HPDE6-E6E7 (cell line): ENCODE data around the gene ALPL.

Experiments used
- DNase-seq: peaks from one replicate; pipeline ENCODE4 v3.0.0; 2011; ENCODE audit warnings: missing footprints; ENCODE audit errors: extremely low spot score

ALPL gene

DNA sequence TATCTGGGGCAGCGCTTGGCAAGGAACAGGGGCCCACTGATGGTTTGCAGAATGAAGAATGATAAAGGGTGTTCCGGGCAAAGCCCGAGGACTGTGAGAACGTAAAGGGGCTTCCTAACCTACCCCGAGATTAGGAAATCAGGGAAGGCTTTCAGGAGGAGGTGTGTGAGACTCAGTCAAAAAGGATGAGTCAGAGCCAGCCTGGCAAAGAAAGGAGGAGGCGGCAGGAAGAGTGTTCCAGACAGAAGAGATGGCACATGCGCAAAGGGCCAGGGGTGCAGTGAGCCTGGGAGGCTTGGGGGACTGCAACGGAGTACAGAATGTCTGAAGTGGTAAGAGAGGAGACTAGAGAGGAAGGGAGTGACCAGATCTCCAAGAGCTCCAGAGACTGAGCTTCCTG lies 89.7 kb downstream of the ALPL start:
- DNase-seq, result no peak

DNA sequence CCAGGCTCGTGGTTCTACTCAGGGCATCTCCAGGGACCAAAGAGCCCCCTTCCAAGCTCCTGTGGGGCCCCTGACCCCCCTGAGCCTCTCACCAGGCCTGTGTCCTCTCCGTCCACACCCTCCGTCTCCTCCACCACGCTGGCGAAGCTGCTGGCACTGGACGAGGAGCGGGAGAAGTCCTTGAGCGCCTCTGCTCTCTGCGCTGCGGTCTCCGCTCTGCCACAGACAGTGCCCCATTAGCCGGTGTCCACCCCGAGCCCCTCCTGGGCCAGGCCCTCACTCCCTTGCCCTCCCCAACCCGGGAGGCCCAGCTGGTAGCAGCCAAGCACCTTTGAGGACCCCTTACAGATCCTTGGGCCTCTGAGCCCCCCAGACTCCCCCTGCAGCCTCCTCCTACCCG lies 90.2 kb downstream of the ALPL start:
- no peak for DNase-seq

DNA sequence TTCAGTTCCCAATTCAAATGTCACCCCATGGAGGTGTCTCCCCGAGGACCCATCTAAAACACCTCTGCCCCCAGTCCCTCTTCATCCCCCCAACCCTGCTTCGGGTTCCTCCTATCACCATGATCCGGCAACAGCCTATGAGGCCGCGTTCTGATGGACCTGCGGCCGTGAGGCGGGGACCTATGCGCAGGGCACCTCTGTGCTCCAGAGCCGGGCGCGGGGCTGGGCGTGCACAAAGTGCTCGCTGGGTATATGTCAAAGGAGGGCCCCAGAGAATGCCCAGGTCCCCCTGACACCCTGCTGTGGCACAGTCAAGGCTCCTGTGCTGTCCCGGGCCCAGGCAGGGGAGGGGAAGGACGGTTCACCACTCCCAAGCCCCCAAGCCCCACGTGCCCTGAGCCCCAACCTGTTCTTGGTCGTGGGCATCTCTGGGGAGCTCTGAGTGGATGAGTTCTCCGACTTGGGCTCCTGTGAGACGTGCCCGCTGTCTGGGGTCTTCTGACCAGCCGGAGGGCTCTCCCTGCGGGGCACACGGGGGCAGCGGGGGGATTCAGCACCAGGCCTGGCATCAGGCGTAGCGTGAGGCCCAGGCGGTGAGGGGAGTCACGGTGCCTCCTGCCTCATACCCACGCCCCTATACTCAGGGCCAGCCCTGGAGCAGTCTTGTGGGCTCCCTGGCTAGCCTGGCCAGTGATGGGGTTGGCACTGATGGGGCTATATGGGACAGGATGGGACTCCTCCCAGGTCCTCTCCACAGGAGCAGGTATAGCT lies 92.2 kb downstream of the ALPL start:
- DNase-seq, result no peak

DNA sequence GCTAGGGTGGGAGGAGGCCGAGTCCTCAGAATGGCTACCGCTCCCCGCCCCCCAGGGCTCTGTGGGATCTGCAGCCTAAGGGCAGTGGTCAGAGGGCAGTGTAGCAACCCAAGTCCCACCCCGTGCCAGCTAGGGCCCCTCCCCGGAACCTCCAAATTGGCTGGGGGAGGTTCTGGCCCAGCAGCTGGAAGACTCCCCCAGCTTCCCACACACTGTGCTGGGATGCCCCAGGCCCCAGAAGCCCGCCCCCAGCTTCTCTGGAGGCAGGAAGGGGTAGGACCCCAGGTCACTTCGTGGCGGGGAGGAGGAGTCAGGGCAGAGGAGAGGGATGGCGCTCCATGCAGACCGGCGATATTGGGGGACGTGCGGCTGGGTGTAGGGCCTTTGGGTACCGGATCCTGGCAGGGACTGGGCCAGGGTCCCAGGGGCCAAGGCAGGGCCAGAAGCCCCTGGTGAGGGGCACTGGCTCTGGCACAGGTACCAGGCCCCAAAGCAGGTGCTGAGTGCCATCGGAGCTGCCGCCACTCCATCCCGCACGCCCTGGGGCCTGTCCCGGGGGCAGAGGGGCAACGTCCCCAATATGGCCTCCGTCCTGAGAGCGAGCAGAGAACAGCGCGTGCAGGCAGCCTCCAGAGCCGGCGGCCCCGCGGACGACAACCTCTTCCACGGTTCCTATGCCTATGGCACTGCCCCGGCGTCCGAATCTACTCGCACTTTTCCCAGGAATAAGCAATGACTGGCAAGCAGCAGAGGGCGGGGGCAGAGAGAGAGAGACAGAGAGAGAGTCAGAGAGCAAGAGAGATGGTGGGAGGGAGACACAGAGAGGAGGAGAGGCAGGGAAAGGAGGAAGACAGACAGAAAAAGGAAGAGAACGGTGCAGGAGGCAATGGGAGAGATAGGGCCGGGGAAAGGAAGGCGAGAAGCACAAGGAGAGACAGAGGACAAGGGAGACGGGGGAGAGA lies 94.2 kb downstream of the ALPL start:
- no peak for DNase-seq

DNA sequence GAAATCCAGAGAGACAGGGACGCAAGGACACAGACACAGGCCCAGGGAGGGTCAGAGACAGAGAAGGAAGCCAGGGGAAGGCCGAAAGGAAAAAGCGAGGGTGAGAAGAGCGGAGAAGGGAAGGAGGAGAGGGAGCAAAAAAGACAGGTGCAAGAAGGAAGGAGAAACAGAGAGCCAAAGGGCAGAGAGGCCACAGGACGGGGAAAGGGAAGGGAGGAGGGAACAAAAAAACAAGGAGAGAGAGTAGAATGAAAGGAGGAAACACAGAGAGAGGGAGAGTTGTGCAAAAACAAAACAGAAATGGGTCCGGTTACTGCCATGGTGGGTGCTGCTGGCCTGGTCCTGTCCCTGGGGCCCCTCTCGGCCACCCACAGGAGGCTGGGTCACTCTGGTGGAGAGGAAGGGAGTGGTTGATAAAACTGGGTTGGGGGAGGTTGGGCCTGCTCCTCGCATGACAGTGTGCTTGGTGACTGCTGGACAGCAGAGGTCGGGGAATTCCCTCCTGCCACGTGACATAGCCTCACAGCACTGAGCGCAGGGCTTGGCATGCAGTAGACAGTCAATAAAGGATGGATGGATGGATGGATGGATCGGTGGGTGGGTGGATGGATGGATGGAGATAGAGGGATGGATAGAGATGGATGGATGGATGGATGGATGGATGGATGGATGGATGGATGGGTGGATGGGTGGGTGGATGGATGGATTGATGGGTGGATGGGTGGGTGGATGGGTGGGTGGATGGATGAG lies 95.2 kb downstream of the ALPL start:
- DNase-seq, result no peak

DNA sequence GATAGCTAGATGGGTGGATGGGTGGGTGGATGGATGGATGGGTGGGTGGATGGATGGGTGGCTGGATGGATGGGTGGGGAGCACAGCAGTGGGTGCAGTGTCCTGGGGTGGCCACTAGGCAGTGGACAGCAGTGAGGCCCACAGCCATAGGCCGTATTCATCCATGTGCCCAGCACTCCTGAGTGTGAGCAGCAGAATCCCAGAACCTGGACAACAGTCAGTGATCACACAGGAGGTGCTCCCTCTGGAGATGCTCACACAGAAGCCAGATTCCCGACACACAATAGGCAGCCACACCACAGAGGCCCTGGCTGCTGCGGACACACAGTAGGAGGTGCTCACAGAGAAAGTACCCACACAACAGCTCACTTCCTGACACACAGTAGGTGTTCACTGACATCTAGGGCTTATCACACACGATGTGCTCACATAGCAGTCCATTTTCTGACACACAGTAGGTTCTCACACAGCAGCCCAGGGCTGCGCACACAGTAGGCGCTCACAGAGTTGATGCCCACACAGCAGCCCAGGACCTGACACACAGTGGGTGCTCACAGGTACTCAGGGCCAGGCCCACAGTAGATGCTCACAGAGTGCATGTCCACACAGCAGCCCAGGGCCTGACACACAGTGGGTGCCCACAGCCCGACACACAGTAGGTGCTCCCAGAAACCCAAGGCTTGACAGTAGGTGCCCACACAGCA lies 95.9 kb downstream of the ALPL start:
- DNase-seq, result no peak

DNA sequence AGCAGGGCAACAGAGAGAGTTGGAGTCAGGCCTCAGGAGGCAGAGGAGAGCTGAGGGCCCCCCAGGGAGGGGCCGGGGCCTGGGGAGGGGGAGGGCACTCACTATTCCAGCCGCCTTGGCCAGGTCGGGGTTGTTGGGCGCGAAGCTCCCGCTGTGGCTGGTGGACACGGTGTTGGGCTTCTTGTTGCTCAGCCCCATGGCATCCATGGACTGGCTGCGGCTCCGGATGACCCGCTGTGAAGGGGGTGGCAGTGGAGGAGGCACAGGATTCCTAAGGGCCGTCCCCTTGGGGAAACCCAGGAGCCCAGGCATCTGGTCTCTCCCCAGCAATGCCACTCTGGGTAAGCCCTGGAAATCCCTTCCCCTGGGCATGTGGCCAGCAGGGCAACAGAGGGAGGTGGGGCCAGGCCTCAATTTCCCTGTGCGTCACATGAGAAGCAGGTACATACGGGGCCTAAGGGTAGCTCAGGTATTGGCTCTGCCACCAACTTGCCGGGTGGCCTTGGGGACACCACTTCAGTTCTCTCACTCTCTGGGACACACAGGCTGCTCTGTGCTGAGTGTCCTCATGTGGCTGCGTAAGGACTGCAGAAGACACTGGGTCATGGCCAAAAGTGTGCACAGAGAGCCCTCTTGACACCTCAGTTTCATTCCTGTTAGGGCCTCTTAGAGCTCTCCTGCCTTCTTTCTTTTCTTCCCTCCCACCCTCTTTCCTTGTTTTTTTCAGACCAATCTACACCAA lies 96.9 kb downstream of the ALPL start:
- no peak for DNase-seq

DNA sequence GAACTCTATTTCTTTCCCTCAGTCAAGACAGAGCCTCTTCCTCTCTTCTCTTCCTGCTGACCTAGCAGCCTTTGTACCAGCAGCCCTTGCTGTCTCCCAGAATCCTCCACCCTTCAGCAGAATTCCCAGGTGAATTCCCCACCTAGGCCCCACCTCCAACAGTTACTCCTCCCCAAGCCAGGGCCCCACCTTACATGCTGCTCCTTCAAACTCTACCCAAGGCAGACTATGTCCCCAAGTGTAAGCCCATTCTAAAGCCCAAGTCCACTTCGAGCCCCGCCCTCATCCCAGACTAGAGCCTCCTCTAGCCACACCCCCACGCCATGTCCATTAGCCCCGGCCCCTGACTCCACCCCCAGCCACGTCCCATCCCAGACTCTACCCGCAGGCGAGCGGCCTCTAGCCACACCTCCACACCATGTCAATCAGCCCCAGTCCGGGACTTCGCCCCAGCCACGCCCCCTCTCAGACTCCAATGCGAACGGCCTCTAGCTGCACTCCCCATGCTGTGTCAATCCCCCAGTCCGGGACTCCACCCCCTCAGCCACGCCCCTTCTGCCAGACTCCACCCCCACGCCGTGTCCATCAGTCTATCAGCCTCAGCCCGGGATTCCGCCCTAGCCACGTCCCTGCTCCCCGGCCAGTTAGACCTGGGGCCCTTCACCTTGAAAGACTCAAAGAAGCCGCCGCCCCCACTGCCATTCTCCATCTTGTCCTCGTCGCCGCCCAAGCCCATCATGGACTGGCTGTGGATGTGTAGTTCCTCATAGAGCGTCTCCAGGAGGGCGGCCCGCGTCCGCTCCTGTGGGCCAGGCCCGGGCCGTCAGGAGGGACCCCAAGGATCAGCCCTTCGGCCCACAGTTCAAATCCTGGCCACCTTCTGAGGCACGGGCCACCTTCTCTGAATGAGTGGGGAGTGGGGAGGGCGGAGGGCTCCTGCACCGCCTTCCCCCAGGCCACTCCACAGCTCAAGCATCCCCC lies 98.6 kb downstream of the ALPL start:
- peak; percentile 97 for DNase-seq

DNA sequence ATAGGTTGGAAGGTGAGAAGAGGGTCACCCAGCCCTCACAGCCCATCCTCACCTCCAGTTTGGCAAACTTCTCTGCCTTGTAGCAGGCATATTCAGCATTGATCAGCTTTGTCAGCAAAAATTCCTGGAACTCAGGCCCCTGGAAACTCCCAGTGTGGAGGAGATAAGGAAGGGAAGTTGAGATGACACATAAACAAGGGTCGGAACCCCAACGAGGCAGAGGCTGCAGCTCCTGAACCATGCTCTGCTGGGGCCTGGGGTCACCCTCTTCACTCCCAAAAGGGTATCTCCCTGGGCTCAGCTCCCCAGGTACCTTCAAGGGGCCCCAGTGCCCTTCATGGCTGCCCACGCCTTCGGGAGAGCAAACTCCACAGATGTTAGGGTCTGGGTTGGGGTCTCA lies 99.6 kb downstream of the ALPL start:
- DNase-seq, result no peak

DNA sequence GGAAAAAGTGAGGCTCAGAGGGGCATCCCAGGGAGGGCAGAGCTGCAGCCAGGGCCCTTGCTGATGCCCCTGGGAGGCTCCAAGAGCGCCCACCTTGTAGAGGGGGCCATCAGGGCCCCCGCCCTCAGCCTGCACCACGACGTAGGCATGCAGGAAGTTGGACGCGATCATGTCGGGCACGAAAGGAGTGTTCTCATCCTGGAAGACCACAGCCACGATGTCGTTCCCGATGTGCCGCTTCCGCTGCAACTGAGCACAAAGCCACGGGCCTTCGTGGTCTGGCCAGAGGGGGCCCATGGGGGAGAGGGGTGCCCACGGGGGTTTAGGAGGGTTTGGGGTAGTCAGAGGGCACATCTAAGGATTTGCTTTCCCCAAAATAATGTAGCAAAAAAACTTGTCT lies 100.8 kb downstream of the ALPL start:
- no peak for DNase-seq

DNA sequence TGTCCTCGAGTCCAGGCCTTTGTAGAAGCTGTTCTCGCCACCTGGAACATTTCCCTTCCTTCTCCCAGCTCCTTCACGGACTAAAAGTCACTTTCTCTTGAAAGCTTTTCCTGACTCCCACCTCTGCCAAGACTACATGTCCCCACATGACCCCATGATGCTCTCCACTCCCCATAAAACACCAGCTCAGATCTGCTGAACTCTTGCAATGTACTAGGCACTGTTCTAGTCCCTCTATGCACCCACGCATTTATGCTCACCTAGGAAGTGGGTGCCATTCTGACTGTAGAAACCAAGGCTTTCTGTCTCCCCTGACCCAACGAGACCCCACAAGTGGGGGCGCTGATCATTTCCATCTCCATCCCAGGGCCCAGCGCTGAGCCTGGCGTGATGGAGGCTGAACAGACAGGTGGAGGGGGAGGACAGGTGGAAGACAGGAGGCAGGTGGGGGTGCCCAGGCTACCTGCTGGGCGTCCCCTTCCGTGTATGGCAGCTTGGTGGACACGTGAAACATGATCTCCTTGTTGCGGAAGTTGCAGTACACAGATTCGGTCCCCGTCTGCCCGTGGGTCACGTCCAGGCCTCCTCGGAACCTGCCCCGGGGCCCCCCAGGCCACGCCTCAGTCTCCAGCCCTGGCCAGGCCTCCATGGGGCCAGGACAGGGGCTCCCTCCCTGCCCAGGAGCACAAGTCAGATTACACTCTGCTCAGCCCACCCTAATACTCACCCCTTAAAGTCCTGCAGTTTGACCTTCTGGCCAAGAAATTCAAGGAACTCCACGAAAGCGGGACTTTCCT lies 102.0 kb downstream of the ALPL start:
- no peak for DNase-seq

DNA sequence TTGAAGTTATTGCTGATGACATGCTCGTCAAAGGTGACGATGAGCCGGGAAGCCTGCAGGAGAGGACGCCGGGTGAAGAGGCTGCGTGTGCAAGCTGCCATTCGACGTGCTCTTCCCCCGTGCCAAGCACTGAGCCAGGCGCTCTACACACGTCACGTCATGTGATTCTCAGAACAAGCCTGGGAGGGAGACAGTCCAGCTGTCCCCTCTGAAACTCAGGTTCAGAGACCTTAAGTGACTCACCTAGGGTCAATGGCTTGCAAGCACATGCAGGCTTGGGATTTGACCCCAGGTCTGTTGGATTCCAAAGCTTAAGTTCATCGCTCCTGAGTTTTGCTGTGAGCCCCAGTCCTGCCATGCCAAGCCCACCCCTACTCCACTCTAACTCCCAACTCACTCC lies 102.8 kb downstream of the ALPL start:
- no peak for DNase-seq

DNA sequence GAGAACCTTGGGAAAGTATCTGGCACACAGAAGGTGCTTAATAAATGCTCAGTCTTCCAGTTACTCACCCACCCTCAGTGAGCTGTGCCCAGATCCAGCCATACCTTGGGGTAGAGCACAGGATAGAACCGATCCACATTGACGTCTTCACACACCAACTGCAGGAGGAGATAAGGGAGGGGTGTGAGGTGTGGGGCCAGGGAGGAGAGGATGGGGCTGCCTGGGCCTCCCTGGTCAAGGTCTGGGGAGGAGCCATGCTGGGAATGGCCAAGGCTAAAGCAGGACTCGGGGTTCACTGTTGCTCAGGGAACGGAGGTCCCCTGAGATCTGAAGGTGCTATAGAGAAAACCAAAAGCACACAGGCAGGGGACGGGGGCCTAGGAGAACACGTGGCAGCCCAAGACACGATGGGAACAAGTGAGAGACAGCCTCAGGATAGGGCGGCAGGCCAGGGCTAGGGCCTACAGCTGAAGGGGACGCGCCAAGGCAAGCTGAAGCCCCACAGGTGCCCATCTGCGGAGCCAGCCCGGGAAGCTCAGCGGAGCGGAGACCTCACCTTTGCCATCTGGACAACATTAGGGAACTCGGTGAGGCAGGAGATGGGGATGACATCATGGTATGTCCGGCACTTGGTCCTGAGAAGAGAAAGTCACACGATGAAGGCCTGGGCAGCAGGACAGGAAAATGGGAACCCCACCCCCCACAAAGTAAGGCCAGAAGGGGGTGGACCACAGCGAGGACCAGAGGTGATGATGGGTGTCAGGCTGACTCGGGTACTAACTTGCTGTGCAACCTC lies 104.0 kb downstream of the ALPL start:
- no peak for DNase-seq

DNA sequence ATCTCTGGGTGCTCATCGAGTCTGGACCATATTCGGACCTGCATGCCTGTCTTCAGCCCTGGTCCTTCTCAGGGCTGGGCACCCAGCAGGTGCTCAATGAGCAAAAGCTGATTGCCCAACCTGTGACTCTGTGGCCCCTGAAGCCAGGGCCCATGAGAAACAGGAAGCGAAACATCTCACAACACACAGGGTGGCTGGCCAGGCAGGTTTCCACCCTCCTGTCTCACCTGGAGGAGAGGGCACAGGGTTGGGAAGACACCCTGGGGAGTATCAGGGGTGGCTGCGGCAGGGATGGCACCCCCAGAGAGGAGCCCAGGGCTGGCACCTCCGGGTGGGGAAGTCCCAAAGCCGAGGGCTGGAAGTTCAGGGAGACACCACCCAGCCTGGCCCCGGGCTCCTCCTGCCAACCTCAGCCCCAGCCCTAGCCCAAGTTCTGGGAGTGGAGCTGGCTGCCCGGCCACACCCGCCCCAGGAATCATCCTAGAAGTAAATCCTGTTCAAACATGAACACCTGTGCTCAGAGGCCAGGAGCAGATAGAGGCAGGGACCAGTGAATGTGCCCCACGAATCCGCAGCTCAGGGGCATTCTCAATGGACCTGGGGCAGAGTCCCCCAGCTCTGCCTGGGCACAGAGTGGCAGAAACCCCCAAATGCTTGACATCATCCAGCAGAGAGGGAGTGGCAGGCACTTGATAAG lies 105.3 kb downstream of the ALPL start:
- DNase-seq, result peak; percentile 64

DNA sequence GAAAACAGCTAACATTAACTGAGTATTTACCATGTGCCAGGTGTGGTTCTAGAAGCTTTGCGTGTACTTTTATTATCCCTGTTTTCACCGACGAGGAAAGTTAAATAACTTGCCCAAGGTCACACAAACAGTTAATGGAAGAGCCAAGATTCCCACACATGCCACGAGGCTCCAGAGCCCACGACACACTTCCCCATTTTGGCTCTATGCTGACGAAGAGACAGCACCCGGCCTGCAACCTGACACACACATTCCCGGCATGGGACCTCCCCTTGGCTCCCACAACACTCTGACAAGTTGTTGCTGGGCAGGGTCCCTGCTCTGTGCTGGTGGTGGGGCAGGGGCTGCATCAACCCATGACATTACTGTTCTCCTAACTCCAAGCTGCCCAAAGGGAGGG lies 107.1 kb downstream of the ALPL start:
- no peak for DNase-seq

DNA sequence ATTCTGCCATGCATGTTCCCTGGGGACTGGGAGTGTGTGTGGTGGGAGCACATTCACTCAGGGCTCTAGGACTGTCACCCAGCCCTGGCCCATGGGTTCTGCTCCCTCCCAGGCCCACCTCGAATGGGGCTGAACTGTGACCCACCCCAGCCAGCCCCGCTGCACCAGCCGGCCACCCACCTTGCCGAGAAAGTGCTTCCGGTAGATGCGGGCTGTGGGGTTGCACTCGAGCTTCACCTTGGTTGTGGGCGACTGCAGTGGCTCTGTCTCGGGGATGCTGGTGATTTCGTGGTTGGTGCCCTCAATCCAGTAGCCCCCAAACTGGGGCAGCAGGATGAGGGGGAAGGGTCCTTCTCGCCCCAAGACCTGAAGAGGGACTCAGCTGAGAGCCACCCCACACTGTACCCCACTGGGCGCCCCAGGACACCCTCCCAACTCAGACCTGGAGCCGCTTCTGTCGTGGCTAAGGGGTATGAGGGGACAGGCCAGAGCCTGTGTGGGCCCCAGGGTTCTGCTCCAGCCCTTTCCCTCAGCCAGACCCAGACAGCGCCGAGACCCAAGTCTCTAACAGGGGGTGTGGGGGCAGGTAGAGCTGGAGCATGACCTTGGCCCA lies 108.0 kb downstream of the ALPL start:
- no peak for DNase-seq

DNA sequence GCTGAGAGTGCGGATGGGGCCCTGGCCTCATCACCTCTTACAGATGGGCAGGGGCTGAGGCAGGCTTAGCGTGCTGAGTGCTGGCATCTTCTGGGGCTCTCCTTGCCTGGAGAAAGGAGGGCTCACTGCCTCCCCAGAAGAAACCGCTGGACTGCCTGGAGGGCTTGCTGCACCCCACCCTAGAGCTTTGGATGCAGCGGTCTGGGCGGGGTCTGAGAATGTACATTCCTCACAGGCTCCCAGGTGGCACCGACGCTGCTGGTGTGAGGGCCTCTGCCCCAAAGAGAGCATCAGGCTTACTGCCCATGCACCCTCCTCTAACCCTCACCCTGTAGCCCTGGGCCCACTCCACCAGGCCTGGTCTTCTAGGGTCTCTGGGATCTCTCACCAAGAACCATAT lies 108.8 kb downstream of the ALPL start:
- no peak for DNase-seq
